Left forelimb (tissue), 1 donor: ENCODE data around the gene PCDHB6.
"Not testable (repeated sequence)": the region's sequence is repeated elsewhere in the genome, so short reads cannot be mapped to it uniquely, and the experiment has no call there.

ENCODE experiments used
- DNase-seq: peaks from one replicate; pipeline ENCODE4 v3.0.0-alpha.2; 2018; ENCODE audit warnings: low spot score

Gene PCDHB6

DNA sequence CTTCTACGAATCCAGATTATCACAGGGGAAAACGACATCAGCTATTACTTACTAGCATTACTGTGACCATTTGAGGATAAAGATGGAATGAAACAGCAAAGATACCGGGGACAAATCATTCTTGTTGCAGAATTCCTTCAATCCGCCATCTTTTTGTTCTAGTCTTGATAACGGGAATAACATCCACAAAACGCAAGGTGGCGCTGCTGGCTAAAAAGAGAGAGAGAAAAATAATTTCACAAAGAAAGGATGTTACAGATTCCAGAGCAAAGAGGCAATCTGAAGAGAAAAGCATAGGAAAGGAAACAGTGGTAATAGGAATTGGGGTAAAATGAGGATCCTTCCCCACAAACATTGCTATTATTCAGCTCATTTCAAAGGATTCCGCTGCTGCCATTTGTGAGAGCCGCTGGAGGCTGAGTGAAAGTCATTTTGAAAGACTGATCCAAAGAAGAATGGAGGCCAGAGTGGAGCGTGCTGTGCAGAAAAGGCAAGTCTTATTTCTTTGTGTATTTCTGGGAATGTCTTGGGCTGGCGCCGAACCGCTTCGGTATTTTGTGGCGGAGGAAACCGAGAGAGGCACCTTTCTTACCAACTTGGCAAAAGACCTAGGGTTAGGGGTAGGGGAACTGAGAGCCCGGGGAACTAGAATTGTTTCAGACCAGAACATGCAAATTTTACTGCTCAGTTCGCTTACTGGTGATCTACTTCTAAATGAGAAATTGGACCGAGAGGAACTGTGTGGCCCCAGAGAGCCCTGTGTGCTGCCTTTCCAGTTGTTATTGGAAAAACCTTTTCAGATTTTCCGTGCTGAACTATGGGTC is 22.7 kb downstream of the PCDHB6 start, which contains the start of gene PCDHB7:
Gene PCDHB7 (plus strand): TSS at position 264 of the 824 bp plus-strand sequence. CDS start 192 bp downstream, at position 456.
- DNase-seq = no peak

DNA sequence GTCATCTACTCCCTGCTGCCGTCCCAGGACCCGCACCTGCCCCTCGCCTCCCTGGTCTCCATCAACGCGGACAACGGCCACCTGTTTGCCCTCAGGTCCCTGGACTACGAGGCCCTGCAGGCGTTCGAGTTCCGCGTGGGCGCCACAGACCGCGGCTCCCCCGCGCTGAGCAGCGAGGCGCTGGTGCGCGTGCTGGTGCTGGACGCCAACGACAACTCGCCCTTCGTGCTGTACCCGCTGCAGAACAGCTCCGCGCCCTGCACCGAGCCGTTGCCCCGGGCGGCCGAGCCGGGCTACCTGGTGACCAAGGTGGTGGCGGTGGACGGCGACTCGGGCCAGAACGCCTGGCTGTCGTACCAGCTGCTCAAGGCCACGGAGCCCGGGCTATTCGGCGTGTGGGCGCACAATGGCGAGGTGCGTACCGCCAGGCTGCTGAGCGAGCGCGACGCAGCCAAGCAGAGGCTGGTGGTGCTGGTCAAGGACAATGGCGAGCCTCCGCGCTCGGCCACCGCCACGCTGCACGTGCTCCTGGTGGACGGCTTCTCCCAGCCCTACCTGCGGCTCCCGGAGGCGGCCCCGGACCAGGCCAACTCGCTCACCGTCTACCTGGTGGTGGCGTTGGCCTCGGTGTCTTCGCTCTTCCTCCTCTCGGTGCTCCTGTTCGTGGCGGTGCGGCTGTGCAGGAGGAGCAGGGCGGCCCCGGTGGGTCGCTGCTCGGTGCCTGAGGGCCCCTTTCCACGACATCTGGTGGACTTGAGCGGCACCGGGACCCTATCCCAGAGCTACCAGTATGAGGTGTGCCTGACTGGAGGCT is 24.6 kb downstream of the PCDHB6 start:
- not testable (repeated sequence) for DNase-seq

DNA sequence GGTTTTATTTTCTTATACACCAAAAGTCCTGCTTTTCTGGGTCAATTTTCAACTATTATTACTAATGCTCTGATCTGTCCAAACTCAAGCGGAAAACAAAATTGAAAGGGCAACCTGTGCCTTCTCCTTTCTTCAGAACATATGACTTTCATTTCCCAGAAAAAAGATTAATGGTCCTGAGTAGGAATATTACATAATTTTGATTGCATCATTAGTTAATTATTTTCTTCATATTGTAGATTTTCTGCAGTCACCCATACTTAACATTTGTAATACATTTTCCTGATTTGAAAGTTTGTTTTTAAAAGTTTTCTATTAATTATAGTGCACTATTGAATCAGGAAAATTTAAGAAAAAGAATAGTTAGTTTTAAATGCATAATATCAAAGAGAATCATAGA is 26.1 kb downstream of the PCDHB6 start:
- no peak for DNase-seq

DNA sequence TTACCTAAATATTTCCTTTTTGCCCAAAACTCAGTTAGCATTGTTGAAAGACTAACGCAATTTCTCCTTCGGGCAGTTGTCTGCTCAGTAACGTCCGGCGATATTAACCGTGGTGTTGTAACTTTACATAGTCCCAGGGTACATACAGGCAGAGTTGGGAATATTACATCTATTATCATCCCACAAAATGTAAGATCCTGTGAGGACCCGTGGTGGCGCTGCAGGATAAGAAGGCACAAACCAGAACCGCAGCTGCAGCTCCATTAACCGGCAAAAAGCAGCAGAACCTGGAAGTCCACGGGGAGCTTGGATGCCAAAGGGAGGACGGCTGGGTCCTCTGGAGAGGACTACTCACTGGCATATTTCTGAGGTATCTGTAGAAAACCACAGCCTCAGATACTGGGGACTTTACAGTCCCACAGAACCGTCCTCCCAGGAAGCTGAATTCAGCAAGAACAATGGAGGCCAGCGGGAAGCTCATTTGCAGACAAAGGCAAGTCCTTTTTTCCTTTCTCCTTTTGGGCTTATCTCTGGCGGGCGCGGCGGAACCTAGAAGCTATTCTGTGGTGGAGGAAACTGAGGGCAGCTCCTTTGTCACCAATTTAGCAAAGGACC is 27.8 kb downstream of the PCDHB6 start, which contains the start of gene PCDHB8:
Gene PCDHB8 (plus strand): TSS at position 214 of the 615 bp plus-strand sequence. CDS start 245 bp downstream, at position 459.
- not testable (repeated sequence) for DNase-seq

DNA sequence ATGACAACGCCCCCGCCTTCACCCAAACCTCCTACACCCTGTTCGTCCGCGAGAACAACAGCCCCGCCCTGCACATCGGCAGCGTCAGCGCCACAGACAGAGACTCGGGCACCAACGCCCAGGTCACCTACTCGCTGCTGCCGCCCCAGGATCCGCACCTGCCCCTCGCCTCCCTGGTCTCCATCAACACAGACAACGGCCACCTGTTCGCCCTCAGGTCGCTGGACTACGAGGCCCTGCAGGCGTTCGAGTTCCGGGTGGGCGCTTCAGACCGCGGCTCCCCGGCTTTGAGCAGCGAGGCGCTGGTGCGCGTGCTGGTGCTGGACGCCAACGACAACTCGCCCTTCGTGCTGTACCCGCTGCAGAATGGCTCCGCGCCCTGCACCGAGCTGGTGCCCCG is 29.5 kb downstream of the PCDHB6 start:
- DNase-seq = not testable (repeated sequence)

DNA sequence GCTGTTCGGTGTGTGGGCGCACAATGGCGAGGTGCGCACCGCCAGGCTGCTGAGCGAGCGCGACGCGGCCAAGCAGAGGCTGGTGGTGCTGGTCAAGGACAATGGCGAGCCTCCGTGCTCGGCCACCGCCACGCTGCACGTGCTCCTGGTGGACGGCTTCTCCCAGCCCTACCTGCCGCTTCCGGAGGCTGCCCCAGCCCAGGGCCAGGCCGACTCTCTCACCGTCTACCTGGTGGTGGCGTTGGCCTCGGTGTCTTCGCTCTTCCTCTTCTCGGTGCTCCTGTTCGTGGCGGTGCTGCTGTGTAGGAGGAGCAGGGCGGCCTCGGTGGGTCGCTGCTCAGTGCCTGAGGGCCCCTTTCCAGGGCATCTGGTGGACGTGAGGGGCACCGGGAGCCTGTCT is 30.0 kb downstream of the PCDHB6 start:
- not testable (repeated sequence) for DNase-seq

DNA sequence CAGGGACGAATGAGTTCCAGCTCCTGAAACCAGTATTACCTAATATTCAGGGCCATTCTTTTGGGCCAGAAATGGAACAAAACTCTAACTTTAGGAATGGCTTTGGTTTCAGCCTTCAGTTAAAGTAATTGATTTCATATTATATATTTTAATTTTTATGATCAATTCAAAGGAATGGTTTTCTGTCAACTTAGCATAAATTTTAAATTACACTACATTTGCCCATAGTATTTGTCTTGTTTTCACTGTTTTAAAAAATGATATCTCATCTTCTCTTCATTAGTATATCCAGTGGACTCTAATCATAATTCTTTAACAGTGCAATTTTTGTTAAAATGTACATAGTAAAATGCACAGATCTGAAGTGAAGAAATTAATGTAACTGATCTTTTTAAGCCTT is 30.5 kb downstream of the PCDHB6 start:
- DNase-seq = no peak

DNA sequence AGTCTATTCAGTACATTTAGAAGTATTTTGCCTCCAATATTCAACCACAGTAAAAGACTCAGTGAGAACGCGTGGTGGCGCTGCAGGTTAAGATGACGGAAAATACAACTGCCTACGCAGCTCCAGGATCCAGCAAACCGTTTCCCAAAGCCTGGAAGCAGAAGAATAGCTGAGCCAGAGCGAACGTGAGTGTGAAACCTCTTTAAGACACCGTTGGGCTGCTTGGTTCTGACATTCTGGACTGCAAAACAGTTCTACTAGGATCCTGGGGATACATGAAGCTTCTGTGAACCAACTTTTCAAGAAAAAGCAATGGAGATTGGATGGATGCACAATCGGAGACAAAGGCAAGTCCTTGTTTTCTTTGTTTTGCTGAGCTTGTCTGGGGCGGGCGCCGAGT is 32.4 kb downstream of the PCDHB6 start, which contains the start of gene PCDHB16:
Gene PCDHB16 (plus strand): TSS at position 140 of the 400 bp plus-strand sequence. CDS start 173 bp downstream, at position 313.
- DNase-seq = no peak

DNA sequence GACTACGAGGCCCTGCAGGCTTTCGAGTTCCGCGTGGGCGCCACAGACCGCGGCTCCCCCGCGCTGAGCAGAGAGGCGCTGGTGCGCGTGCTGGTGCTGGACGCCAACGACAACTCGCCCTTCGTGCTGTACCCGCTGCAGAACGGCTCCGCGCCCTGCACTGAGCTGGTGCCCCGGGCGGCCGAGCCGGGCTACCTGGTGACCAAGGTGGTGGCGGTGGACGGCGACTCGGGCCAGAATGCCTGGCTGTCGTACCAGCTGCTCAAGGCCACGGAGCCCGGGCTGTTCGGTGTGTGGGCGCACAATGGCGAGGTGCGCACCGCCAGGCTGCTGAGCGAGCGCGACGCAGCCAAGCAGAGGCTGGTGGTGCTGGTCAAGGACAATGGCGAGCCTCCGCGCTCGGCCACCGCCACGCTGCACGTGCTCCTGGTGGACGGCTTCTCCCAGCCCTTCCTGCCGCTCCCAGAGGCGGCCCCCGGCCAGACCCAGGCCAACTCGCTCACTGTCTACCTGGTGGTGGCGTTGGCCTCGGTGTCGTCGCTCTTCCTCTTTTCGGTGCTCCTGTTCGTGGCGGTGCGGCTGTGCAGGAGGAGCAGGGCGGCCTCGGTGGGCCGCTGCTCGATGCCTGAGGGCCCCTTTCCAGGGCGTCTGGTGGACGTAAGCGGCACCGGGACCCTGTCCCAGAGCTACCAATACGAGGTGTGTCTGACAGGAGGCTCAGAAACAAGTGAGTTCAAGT is 34.4 kb downstream of the PCDHB6 start:
- not testable (repeated sequence) for DNase-seq

DNA sequence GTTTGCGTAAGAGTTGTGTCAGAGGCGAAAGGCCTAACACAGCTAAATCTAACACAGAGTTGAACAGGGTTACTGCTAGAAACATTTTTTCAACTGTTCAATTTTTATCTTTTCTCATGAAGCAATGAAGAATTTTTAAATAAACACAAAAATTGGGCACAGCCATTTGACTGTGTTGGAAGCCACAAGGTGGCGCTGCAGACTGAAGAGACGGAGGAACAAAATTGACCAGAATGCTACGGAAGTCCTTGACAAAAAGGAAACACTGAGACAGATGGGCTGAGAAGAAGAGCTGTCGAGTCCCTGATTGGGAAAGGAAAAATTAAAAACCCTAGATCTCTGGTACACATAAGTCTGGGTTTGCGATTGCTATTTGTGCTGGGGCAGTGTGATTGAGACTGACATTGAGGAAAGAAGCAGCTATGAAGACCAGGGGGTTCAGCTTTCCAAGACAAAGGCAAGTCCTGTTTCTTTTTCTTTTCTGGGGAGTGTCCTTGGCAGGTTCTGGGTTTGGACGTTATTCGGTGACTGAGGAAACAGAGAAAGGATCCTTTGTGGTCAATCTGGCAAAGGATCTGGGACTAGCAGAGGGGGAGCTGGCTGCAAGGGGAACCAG is 37.1 kb downstream of the PCDHB6 start, which contains the start of gene PCDHB9:
Gene PCDHB9 (plus strand): TSS at position 265 of the 616 bp plus-strand sequence. CDS start 158 bp downstream, at position 423.
- no peak for DNase-seq

DNA sequence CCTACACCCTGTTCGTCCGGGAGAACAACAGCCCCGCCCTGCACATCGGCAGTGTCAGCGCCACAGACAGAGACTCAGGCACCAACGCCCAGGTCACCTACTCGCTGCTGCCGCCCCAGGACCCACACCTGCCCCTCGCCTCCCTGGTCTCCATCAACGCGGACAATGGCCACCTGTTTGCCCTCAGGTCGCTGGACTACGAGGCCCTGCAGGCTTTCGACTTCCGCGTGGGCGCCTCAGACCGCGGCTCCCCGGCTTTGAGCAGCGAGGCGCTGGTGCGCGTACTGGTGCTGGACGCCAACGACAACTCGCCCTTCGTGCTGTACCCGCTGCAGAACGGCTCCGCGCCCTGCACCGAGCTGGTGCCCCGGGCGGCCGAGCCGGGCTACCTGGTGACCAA is 38.8 kb downstream of the PCDHB6 start:
- DNase-seq = not testable (repeated sequence)

DNA sequence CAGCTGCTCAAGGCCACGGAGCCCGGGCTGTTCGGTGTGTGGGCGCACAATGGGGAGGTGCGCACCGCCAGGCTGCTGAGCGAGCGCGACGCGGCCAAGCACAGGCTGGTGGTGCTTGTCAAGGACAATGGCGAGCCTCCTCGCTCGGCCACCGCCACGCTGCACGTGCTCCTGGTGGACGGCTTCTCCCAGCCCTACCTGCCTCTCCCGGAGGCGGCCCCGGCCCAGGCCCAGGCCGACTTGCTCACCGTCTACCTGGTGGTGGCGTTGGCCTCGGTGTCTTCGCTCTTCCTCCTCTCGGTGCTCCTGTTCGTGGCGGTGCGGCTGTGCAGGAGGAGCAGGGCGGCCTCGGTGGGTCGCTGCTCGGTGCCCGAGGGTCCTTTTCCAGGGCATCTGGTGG is 39.3 kb downstream of the PCDHB6 start:
- not testable (repeated sequence) for DNase-seq

DNA sequence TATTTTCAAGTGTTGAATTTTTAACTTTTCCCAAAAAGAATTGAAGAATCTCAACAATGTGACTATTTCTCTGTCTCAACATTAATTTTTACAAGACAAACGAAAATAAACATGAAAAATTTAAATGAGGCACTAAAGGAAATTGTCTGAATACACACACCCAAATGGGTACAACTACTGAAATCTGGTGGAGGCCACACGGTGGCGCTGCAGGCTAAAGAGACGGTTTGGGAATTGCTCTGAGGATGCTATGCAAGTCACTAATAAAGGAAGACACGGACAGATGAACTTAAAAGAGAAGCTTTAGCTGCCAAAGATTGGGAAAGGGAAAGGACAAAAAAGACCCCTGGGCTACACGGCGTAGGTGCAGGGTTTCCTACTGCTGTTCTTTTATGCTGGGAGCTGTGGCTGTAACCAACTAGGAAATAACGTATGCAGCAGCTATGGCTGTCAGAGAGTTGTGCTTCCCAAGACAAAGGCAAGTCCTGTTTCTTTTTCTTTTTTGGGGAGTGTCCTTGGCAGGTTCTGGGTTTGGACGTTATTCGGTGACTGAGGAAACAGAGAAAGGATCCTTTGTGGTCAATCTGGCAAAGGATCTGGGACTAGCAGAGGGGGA is 42.4 kb downstream of the PCDHB6 start, which contains the start of gene PCDHB10:
Gene PCDHB10 (plus strand): TSS at position 244 of the 616 bp plus-strand sequence. CDS start 200 bp downstream, at position 444.
- no peak for DNase-seq

DNA sequence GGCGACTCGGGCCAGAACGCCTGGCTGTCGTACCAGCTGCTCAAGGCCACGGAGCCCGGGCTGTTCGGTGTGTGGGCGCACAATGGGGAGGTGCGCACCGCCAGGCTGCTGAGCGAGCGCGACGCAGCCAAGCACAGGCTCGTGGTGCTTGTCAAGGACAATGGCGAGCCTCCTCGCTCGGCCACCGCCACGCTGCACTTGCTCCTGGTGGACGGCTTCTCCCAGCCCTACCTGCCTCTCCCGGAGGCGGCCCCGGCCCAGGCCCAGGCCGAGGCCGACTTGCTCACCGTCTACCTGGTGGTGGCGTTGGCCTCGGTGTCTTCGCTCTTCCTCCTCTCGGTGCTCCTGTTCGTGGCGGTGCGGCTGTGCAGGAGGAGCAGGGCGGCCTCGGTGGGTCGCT is 44.5 kb downstream of the PCDHB6 start:
- not testable (repeated sequence) for DNase-seq

DNA sequence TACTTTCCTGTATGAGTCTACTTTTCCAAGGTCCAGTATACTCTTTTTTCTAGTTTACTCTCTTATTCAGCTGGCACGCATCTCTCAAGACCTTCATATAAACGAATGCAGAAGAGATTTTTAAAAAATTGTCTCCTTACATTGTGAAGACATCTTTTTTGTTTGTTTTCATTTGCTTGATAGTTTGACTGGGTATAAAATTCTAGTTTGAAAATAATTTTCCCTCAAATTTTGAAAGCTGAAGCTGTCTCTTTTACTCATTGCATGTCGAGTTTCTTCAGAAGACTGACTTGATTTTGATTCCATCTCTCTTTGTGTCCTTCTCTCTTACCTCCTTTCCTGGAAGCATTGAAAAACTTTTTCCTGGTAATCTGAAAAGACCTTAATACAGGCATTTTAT is 46.5 kb downstream of the PCDHB6 start:
- DNase-seq = no peak

DNA sequence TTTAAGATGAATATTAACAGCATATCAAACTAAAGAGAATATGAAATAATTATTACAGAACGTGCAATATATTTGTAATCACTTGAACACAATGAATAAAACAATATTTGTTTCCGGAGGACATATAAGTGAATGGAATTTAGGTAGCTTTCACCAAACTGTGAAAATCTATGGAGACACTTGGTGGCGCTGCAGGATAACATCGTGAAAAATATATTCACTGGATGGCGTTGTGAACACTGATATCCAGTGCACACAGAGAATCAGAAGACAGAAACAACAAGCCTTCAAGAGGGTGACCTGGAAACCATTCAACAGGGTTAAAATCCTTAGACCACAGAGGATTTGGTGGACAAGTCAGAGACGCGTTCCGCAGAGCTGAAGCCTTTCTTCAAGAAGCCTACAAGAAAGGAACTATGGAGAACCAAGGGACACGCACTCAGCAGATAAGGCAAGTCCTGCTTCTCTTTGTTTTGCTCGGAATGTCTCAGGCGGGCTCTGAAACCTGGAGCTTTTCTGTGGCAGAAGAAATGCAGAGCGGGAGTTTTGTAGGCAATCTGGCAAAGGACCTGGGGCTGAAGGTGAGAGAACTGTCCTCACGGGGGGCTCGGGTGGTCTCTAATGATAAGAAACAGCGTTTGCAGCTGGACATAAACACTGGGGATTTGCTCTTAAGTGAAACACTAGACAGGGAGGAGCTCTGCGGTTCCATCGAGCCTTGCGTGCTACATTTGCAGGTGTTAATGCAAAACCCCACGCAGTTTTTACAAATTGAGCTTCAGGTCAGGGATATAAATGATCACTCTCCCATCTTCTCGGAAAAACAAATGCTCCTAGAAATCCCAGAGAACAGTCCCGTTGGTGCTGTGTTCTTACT is 49.7 kb downstream of the PCDHB6 start, which contains the start of gene PCDHB11:
Gene PCDHB11 (plus strand): TSS at position 269 of the 877 bp plus-strand sequence. CDS start 148 bp downstream, at position 417.
- DNase-seq = no peak

DNA sequence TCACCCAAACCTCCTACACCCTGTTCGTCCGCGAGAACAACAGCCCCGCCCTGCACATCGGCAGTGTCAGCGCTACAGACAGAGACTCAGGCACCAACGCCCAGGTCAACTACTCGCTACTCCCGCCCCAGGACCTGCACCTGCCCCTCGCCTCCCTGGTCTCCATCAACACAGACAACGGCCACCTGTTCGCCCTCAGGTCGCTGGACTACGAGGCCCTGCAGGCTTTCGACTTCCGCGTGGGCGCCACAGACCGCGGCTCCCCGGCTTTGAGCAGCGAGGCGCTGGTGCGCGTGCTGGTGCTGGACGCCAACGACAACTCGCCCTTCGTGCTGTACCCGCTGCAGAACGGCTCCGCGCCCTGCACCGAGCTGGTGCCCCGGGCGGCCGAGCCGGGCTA is 51.3 kb downstream of the PCDHB6 start:
- DNase-seq = not testable (repeated sequence)

DNA sequence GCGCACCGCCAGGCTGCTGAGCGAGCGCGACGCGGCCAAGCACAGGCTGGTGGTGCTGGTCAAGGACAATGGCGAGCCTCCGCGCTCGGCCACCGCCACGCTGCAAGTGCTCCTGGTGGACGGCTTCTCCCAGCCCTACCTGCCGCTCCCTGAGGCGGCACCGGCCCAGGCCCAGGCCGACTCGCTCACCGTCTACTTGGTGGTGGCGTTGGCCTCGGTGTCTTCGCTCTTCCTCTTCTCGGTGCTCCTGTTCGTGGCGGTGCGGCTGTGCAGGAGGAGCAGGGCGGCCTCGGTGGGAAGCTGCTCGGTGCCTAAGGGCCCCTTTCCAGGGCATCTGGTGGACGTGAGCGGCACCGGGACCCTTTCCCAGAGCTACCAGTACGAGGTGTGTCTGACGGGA is 51.8 kb downstream of the PCDHB6 start:
- not testable (repeated sequence) for DNase-seq
